ENCODE data around the gene METTL15.

- no peak for TF ChIP-seq POLR2A (IDR thresholded peaks at IDR 0.05)
- TF ChIP-seq, protein P1, sequence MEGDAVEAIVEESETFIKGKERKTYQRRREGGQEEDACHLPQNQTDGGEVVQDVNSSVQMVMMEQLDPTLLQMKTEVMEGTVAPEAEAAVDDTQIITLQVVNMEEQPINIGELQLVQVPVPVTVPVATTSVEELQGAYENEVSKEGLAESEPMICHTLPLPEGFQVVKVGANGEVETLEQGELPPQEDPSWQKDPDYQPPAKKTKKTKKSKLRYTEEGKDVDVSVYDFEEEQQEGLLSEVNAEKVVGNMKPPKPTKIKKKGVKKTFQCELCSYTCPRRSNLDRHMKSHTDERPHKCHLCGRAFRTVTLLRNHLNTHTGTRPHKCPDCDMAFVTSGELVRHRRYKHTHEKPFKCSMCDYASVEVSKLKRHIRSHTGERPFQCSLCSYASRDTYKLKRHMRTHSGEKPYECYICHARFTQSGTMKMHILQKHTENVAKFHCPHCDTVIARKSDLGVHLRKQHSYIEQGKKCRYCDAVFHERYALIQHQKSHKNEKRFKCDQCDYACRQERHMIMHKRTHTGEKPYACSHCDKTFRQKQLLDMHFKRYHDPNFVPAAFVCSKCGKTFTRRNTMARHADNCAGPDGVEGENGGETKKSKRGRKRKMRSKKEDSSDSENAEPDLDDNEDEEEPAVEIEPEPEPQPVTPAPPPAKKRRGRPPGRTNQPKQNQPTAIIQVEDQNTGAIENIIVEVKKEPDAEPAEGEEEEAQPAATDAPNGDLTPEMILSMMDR (IDR thresholded peaks at IDR 0.05), result no peak
Measured at GRCh38 chr11:28227460-28227859, 119.3 kb downstream of the METTL15 start.
